ENCODE data around the gene TTC33.

TTC33 gene

DNA sequence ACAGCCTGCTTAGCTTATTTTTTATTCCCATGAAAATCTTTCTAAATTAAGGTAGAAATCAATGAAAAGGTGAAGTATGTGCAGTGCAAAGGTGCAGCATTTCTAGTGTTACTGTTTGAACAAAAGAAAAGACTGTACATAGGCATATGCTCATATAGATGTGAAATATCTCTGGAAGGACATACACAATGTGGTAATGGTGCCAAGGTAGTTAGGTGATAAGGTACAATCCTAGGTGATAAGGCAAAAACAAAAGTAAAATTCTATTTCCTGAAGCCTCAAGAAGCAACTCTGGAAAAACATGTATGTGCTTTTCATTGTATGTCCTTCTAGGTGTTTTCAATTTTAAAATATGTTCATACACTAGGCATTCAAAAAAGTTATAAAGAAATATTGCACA, 215.5 kb downstream of the TTC33 start:
- DNase-seq (ENCODE audit: low read depth), result no peak
- TF ChIP-seq CTCF (conservative IDR thresholded peaks at IDR 0.05; ENCODE audit: low read length), result no peak
- H3K4me3 ChIP-seq (ENCODE audit: low read length), result no peak overlapping the region

- no peak for DNase-seq (ENCODE audit: low read depth)
- TF ChIP-seq CTCF (conservative IDR thresholded peaks at IDR 0.05; ENCODE audit: low read length), result no peak
- no peak overlapping the region for H3K4me3 ChIP-seq (ENCODE audit: low read length)
These were observed 231.1 kb downstream of the TTC33 start for GRCh38 chr5:40524677-40525076.

DNA sequence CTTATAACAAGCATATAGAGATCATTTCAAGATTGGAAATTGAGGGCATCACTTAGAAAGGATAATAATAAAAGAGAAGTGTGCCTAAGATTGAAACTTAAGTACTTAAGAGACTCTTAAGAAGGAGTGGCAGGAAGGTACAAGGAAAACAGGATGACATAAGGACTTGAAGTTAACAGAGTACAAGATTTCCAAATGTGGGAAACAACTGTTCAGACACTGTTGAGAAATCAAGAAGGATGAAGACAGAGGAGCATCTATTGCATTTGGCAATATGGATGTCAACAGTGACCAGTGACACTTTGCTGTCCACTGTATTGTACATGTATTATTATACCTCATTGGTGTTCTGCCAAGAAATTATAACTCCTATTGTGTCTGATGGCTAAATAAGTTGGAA, 233.8 kb downstream of the TTC33 start:
- no peak for DNase-seq (ENCODE audit: low read depth)
- H3K4me3 ChIP-seq (ENCODE audit: low read length), result no peak overlapping the region
- no peak for TF ChIP-seq CTCF (conservative IDR thresholded peaks at IDR 0.05; ENCODE audit: low read length)

DNA sequence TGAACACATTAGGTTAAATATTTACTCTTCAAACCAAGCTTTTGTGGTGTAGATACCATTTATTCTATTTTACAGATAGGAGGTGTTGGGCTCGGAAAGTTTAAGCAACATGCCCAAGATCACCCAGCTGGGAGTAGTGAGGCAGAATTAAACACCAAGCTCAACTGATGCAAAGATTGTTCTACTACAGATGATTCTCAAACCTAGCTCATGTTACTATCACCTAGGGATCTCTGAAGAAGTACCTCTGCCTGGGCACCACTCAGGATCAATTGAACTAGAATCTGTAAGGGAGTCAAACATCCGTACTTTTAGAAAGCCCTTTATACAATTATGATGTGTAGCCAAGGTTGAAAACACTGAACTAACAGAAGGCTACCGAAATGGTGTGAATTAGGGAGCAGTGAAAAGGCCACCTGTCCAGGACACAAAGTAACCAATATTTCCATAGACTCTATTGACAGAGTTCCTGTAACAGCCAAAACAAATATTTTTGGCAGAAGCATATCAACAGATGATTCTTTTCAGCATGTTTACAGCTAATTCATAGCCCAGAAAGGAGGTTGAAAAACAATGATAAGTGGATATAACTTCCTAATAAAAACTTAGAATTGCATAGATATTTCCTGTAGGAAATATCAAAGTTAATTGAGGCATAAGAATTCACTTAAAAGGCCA, 234.5 kb downstream of the TTC33 start:
- no peak for DNase-seq (ENCODE audit: low read depth)
- no peak overlapping the region for H3K4me3 ChIP-seq (ENCODE audit: low read length)
- TF ChIP-seq CTCF (conservative IDR thresholded peaks at IDR 0.05; ENCODE audit: low read length), result no peak

- no peak for TF ChIP-seq CTCF (conservative IDR thresholded peaks at IDR 0.05; ENCODE audit: low read length)
- no peak for DNase-seq (ENCODE audit: low read depth)
- H3K4me3 ChIP-seq (ENCODE audit: low read length), result no peak overlapping the region
These were observed 237.3 kb downstream of the TTC33 start for GRCh38 chr5:40518485-40518917.

DNA sequence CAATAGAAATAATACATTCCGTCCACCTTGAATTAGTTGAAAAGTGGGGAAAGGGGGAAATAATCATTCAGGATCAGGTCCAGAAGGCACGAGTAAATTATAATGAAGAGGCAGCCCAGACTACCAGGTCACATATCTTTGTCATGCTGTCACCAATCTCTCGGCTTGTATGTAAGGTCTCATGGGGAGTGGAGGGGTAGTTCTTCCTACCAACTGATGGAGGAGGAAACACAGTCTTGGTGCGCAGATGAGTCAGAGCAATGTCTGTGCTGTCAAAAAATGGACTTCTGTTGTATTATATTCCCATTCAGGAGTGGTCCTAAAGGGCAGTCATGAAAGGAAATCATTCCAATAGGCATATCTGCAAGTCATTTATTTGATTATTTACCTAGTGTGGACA, 240.3 kb downstream of the TTC33 start:
- DNase-seq (ENCODE audit: low read depth), result no peak
- H3K4me3 ChIP-seq (ENCODE audit: low read length), result no peak overlapping the region
- no peak for TF ChIP-seq CTCF (conservative IDR thresholded peaks at IDR 0.05; ENCODE audit: low read length)

DNA sequence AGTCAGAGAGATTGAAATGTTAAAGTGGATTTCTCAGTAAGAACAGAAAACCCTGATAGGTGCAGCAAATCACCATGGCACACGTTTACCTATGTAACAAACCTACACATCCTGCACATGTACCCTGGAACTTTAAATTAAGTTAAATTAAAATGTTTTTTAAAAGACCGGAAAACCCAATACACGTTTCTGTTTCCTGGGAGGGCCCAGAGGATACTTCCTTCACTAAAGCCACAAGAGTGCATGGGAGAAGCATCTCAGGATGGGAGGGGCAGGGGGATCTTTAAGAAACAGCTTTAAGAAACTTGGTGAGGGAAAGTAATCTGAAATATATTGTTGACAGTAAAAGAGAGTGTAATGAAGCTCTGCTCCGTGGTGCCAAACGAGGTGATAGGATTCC, 240.8 kb downstream of the TTC33 start:
- H3K4me3 ChIP-seq (ENCODE audit: low read length), result no peak overlapping the region
- no peak for DNase-seq (ENCODE audit: low read depth)
- no peak for TF ChIP-seq CTCF (conservative IDR thresholded peaks at IDR 0.05; ENCODE audit: low read length)

Data from AG10803 (cell line).